ENCODE measurements around the gene STN1. TPM values are rescaled to one million over a fixed set of nuclear protein-coding genes. Genes with fewer than 3 reads are reported as not detected.

STN1 gene
- polyA plus RNA-seq, 12 donors: 15.8 to 25.2 (median 21.6) TPM; not detected in 1

DNA sequence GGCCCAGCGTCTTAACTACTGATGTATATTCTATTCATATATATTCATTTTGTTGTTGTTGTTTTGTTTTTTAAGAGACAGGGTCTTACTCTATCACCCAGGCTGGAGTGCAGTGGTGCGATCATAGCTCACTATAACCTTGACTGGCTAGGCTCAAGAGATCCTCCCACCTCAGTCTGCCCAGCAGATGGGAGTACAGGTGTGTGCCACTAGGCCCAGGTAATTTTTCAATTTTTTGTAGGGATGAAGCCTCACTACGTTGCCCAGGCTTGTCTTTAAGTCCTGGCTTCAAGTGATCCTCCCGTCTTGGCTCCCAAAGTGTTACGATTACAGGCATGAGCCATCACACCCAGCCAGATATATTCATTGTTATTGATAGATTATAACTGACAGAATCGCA lies 12.9 kb upstream of the STN1 start:
- DNase-seq: no peak

DNA sequence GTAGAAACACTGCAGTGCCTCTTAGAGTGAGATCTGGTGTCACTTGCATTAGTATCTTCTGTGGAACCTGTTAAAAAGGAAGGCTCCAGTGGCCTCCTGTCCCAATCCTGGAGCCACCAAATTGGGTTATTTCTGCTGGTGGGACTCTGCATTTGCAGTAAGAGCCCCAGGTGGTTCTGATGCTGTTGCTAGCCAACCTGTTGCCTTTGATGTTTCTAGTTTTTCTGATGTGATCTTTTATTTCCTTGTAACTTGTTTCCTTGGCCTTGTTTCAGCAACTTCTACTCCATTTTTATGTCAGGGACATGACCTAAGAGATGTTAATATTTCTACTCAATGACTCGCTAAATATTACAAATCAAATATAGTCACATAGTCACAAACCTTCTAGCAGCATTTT lies 12.5 kb upstream of the STN1 start:
- no peak for DNase-seq

DNA sequence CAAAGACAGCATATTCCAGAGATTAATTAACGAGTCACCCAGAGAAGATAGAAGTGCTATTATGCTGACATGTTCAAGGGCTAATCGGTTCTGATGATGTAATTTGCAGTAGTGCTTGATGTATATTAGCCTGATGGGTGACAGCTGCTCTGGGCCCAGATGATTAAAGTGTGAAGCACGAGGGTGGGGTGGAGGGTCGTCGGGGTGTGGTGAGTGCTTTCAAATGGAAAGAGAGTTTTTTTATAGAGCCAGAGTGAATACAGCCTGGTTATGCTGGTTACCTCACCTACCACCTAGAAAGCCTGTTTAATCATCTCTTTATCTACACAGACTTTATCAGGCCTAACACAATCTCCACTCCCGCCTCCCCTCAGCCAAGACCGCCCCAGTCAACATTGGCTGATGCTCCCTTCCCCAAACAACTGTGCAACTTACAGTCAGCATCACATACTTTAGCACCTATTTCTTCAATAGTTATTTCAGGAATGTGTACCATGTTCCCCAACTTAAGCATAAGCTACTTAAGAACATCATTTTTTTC lies 11.5 kb upstream of the STN1 start:
- DNase-seq: no peak

GRCh38 chr10:103928784-103929183 lies 10.8 kb upstream of the STN1 start:
- DNase-seq: no peak

DNA sequence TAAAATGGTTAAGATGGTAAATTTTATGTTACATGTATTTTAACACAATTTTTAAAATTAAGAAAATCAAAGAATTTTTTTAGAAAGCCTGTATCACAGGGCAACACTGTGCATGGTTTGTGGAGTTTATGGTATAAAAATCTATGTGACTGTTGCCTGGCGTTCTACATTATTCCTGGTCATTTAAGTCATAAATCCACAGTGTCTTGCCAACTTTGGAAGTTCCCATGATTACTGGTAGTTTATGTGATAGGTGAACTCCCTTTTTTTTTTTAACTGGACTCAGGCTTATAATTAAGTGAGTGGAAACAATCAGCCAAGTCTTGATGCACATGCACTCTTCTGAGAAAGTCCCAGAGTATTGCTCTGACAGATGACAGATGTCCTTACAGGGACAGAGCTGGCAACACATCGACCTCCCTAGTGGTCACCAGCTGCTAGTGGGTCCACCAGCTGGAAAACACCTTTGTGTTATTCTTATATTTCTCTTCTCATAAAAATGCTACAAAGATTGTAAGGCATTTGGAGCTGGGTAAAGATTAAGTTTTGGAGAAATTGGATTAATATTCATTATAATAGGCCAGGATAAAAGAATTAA lies 8.8 kb upstream of the STN1 start:
- no peak for DNase-seq

- DNase-seq: no peak
Measured at GRCh38 chr10:103925591-103925990, 7.6 kb upstream of the STN1 start.

GRCh38 chr10:103923502-103923901 lies 5.5 kb upstream of the STN1 start:
- DNase-seq: no peak

- no peak for DNase-seq
Measured at GRCh38 chr10:103922659-103923058, 4.7 kb upstream of the STN1 start.

DNA sequence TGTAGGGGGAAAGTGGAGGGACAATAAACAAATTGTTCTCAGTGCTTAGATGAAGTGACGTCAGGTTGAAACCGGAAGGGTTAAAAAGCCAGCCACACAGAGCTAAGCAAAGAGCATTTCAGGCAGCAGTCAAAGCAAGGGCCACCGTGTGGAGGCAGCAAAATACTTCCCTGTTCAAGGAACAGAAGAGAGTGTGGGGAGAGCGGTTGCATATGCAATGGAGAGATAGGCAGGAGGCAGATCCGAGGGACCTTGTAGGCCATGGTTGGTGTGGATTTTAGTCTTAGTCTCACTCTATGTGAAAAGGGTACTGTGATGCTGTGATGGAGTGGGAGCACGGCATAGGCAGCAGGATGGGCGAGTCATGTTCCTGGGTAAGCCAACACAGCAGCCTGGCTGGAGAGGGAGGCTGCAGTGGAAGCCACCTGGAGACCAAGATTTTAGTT lies 3.8 kb upstream of the STN1 start:
- no peak for DNase-seq

DNA sequence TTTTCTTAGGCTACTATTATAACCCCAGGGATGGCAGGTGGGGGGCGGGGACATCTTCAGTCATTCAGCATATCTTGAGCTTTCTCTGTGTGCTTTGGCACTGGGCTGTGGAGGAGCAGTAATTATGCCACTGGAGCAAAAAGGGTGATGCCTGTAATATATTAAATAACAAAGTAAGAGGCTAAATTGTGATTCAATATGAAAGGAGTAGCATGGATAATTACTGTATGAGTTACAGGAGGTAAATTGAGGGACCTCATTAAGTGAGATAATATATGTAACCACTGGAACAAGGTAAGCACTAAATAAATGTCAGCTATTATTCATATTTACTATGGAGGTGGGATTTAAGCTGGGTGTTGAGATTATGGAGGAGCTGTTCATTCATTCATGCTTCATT lies 3.3 kb upstream of the STN1 start:
- DNase-seq: no peak

DNA sequence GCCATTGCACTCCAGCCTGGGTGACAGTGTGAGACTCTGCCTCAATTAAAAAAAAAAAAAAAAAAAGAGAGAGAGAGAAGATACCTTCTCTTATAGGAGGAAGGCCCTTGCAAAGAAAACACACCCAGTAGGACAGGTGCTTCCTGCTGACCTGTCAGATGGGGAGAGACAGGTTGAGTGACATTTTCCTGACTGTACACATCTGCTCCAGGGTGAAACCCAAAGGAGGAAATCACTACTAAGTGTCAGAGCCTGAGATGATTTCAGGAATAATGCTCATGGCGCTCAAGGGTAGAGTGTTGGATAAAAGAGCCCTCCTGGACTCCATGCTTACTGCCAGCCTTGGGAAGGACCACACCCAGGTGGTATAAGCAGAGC lies 1.7 kb upstream of the STN1 start:
- DNase-seq: no peak

GRCh38 chr10:103917302-103918052 lies 507 bp downstream of the STN1 start:
- no peak for DNase-seq

GRCh38 chr10:103916876-103917275 lies 1.1 kb downstream of the STN1 start:
- no peak for DNase-seq

- DNase-seq: no peak
Measured at GRCh38 chr10:103916254-103916653, 1.7 kb downstream of the STN1 start.

- no peak for DNase-seq
Measured at GRCh38 chr10:103915796-103916195, 2.2 kb downstream of the STN1 start.

GRCh38 chr10:103912759-103913158 lies 5.2 kb downstream of the STN1 start:
- no peak for DNase-seq

DNA sequence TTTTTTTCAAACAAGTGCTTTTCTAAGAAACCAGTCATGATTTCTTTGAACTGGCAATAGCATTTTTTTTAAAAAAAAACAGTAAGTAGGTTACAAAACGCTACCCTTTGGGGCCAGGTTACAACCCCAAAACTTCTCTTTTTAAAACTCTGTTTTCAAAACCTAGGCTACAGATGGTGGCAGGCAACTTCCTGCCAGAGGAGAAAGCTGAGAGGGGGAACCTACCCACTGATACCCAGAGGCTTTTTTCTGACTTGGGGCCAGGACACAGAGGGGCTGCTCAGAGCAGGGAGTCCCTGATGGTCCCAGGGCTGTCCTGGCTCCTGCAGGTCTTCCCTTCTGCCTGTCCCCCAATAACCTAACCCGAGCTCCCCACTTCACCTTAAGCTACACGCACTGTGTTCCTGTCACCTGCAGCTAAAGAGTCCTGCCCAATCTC lies 6.9 kb downstream of the STN1 start:
- DNase-seq: no peak

GRCh38 chr10:103910442-103911012 lies 7.5 kb downstream of the STN1 start:
- no peak for DNase-seq

DNA sequence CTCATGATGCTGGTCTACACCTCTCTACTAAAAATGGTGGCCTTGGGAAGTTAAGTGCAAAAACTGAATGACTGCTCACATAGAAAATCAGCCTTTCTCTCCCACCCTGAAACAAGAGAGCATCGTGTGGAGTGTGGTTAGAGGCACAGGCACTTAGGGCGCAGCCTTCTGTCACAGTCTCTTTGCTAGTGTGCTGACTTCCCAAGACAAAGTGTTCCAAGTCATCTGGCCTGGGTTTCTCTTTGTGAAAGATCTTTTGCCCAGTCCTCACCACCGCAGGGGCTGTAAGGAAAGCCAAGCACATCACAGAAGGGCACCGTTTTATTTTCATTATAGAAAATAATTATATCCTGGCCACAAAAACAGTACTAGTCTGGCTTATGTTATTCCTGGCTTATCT lies 12.5 kb downstream of the STN1 start:
- DNase-seq: no peak

GRCh38 chr10:103901299-103901698 lies 16.7 kb downstream of the STN1 start:
- no peak for DNase-seq

- no peak for DNase-seq
Measured at GRCh38 chr10:103899312-103899711, 18.7 kb downstream of the STN1 start.

GRCh38 chr10:103897241-103897774 lies 20.7 kb downstream of the STN1 start:
- no peak for DNase-seq

DNA sequence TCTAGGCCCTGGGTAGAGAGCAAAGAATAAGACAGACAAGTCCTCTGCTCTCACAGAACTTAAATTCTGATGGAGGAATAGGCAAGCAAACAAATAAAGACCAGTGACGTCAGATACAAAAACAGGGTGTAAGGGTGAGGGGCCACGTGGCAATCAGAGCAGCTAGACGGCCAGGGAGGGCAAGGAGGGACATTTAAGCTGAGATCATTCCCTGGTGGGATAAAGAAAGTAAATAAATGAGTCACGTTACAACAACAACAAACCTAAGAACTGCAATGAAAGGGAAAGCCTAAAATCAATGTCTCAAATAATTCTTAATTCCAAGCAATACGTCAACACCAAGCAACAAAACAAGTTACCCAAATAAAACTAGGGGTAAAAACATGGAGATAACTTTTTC lies 21.8 kb downstream of the STN1 start:
- no peak for DNase-seq
